UCSD-AML1 (cell line): ENCODE results near the gene COL4A2.
A peak's percentile ranks its signal among the peaks of the same experiment; 100 is the strongest.
"Not testable (repeated sequence)": the region's sequence is repeated elsewhere in the genome, so short reads cannot be mapped to it uniquely, and the experiment has no call there.

Experiments used
- DNase-seq: peaks from one replicate; lab custom pipeline; 2025; ENCODE audit not compliant: unreplicated experiment; lab: John Stamatoyannopoulos, UW

Gene COL4A2

DNA sequence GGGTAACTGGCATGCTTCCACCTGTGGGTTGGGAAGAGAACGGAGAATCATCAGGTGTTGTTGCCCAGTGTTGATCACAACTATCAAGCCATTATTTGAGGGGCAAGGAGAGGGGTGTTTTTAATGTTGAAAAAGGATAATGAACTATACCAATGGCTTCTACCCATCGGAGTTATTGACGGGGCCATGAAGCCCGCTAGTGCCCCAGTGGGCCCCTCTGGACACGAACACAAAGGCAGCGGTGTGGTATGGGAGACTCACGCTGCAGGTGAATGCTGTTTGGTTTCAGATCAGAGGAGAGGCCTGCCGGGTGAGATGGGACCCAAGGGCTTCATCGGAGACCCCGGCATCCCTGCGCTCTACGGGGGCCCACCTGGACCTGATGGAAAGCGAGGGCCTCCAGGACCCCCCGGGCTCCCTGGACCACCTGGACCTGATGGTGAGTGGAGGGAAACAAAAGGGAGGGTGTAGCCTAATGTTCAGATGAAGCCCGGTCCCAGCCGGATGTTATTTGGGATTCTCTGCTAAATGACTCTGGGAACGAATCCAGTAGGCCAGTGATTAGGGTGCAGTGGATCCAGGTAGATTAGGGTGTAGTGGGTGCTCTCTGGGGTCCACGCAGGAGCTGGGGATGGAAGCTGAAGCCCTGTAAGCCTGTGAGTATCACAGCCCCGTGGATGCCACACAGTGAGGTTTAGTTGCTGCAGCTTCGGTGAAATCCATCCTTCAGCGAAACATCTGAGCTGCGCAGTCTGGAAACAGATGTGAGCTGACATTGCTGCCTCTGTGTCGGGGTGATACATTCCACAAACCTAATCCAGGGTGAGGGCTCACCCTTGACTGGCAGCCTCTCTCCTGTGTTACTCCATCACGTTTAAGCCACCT, 143.2 kb downstream of the COL4A2 start:
- DNase-seq = no peak

GRCh38 chr13:110450941-110451730, 144.1 kb downstream of the COL4A2 start:
- DNase-seq = no peak

DNA sequence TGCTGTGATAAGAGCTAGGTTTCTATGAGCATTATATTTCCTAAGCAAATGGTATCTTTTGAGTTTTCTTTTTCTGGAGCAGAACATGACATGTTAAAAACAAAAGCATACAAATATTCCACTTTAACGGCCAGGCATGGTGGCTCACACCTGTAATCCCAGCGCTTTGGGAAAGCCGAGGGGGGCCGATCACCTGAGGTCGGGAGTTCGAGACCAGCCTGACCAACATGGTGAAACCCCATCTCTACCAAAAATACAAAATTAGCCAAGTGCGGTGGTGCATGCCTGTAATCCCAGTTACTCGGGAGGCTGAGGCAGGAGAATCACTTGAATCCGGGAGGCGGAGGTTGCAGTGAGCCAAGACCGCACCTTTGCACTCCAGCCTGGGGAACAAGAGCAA, 146.0 kb downstream of the COL4A2 start:
- not testable (repeated sequence) for DNase-seq

DNA sequence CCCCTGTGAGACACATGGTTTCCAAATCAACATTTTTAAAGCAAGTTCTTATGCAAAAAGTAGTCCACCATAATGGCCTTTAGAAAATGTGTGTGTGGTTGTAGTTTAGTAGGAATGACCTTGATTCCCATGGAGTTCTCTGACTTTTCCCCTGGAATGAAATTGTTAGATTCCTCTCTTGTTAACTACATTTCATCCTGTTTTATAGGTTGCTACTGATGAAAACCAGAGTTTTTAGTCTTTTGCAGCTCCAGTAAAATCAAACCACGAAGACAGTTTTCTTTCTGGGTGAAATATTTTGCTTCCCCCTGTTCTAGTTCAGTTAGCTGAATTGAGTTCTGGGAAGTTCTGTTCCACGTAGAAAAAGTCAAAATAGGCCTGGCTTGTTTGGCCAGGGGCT, 146.7 kb downstream of the COL4A2 start:
- no peak for DNase-seq

DNA sequence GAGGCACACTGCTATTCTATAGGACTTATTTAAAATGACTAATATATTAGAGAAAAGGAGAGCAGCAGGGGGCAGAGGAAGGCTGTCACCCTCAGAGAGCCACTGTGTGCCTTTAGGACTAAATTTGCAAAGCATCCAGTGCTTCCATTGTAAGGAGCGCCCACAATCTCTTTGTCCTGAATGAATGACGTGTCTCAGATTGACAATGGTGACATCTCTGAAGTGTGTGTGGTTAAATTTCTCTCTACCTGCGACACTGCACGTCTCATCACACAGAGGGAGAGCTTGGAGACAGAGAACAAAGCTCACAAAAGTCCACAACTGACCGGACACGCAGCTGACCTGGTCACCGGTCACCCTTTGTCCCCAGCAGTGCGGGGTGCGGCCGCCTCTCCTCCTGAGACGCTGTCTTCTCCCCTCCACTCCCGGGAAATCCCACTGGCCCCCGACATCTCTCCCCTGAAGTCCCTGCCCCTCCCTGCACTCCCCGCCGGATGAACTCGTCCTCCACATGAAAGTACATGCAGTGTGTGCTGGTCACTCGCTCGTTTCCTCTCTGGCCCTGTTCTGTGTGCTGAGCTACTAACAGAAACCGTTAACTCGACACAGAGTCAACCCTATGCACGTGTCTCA, 147.3 kb downstream of the COL4A2 start:
- DNase-seq = no peak

GRCh38 chr13:110454956-110455355, 147.9 kb downstream of the COL4A2 start:
- DNase-seq = no peak

DNA sequence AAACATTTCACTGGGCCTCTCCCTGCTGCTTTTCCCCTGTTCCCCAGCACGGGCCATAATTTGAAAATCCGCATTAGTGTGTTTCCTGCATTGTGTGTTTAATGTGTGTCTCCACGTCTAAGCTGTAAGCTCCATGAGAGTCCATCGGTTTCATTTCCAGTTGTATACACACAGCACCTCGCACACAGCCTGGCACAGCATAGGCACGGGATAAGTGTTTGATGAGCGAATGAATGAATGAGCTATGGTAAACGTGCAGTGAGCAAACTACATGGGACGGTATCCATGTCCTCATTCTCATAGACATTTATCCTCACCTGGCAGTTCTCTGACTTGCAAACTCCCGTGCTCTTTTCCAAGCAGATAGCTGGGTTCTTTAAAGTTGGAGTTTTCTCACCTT, 148.4 kb downstream of the COL4A2 start:
- DNase-seq = no peak

DNA sequence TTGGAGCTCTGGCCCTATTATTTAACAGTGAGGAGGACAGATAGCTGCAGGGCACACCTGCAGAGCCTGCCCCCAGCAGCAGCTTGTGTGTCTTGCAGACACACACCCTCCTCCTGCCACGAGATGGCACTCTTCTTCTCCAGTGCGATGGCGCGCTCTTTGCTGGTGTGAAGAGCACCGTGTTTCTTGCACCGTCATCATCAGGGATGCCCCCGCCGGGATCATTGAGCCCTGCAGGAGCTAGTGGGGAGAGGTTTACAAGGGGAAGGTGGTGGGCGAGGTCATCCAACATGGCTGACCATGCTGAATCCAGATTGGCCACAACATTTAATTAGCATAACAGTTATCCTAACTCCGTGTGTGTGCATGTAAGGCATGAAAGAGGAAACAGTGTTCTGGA, 148.9 kb downstream of the COL4A2 start:
- DNase-seq = peak; percentile 69

DNA sequence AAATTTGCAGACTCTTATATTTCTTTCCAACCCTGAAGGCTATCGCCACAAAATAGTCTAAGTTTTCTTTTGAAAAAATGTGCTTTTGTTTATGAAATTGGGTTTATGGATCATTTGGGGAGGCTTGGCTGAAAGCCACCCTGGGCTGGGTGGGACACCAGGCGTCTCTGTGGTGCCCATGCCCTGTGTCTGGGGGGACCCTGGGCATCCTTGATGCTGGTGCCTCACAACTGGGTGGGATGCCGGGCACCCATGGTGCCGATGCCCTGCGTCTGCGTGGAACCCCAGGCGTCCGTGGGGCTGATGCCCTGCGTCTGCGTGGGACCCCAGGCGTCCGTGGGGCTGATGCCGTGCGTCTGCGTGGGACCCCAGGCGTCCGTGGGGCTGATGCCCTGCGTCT, 149.5 kb downstream of the COL4A2 start:
- no peak for DNase-seq

GRCh38 chr13:110457361-110457760, 150.3 kb downstream of the COL4A2 start:
- DNase-seq = no peak

GRCh38 chr13:110458017-110458416, 150.9 kb downstream of the COL4A2 start:
- DNase-seq = no peak

DNA sequence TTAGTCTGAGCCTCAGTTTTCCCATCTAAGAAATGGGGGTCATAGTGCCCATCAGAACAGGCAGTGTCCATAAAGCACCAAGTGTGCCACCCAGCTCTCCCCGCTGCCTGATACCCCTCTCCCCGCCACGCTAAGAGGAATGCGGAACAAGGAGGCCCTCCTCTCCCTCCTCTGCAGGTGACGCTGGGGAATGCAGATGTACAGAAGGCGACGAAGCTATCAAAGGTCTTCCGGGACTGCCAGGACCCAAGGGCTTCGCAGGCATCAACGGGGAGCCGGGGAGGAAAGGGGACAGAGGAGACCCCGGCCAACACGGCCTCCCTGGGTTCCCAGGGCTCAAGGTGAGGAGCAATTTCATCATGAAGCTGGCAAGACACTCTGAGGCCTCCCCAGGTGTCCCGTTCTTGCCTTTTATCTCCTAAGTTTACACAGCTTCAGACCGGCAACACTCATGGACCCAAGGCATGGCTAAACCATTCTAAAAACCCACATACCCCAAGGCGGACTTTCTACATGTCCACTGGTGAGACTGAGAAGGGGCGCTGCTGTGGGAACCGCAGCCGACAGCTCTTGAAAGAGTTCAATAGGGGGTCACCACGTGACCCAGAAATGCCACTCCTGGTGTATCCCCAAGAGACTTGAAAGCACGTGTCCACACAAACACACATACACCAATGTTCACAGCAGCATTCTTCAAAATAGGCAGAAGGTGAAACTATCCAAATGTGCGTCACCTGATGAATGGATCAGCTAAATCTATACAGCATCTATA, 151.7 kb downstream of the COL4A2 start:
- no peak for DNase-seq

DNA sequence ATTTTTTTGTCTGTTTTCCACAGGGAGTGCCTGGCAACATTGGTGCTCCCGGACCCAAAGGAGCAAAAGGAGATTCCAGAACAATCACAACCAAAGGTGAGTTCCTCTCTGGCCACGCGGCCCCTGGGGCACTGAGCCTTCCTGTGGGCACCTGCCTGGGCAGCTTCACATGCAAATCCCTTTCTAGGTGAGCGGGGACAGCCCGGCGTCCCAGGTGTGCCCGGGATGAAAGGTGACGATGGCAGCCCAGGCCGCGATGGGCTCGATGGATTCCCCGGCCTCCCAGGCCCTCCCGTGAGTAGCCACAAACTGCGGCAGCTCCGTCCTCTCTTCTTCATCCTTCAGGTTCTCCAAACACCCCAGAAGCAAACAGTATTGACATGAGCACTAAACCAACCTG, 155.0 kb downstream of the COL4A2 start:
- DNase-seq = no peak

GRCh38 chr13:110463156-110463555, 156.1 kb downstream of the COL4A2 start:
- no peak for DNase-seq

DNA sequence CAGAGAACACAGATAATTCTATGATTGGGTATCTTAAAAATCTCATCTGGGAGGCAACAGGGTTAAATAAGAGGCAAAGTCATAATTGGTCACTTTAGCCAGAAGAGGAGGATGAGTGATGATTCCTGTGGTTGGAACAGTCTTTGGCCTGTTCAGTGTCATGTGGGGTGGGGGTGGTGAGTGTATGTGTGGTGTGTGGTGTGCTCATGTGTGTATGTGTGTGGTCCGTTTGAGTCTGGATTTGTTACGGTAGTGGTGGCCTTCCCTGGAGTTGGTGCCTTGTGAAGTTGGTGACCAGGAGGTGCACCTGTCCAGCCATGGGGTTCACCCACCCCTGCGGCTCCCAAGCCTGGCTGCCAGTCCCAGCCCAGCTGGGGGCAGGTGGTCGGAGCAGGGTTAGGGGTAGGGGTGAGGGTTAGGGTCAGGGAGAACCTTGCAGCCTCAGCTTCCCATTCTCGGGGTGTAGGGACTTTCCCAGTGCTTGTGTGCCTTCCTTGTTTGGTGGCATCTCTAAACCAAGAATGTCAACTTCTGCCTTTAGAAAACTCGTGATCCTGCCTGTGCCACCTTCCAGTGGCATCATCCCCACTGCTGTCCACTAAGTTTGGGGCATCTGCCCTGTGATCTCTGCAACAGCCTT, 156.9 kb downstream of the COL4A2 start:
- DNase-seq = no peak

DNA sequence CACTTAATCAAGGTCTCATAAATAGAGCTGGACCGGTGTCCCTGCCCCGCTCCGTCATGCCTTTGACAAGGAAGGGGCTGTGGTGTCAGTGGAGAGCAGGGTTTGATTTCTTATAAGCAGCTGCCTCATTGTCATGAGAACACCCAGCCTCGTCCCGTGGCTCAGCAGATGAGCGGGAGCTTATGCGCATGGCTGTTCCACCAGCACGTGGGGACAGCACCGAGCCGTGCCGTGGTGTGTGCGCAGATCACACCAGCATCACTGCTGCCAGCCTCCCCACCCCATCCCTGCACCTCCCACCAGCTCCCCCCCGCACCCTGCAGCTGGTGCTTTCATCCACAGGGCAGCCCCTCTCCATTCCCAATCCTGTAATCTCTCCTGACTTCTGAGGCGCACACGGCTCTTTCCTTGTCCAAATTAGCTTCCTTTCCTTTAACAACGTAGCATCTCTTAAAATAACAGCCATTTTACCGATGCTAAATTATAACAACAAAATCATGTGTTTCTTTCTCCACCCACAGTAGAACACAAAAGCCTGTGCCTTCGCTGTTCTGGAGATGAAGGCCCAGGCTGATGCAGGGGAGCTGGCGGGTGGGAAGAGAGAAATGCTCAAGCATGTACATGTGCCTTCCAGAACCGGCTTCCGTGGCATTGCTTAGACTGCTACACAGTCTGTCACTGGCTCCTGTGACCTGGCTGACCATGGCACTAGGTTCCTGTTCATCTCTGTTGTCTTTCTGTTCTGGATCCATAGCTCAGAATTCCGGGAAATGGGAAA, 157.7 kb downstream of the COL4A2 start:
- DNase-seq = no peak

- DNase-seq = no peak
These were observed 158.6 kb downstream of the COL4A2 start for GRCh38 chr13:110465696-110466095.

DNA sequence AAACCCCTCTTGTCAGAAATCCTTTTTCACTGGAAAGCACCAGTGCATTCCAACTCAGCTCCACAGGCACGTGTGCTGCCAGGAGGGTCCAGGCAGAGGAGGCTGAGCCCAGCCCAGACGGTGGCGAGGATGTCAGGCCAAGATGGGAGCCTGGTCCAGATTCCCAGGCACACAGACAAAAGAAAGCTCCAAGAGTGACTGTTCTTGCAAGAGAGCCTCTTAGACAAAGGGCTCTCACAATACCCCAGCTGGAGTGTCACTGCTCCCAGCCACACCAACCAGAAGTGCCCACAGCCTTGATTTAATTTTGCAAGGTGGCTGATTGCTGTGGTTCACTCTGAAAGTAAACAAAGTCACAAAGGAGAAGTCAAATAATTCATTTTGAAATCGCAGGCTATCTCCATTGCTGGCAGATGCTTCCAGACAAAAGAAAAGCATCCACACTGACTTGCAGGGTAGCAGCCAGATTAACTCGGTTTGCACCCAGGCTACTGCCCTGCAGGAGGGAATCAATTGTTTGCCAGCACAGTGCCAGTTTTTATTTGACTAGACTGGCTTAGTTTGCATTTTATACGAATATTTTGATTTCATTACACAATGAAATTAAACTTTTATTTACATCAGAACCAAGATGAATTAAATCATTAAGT, 159.3 kb downstream of the COL4A2 start:
- no peak for DNase-seq

DNA sequence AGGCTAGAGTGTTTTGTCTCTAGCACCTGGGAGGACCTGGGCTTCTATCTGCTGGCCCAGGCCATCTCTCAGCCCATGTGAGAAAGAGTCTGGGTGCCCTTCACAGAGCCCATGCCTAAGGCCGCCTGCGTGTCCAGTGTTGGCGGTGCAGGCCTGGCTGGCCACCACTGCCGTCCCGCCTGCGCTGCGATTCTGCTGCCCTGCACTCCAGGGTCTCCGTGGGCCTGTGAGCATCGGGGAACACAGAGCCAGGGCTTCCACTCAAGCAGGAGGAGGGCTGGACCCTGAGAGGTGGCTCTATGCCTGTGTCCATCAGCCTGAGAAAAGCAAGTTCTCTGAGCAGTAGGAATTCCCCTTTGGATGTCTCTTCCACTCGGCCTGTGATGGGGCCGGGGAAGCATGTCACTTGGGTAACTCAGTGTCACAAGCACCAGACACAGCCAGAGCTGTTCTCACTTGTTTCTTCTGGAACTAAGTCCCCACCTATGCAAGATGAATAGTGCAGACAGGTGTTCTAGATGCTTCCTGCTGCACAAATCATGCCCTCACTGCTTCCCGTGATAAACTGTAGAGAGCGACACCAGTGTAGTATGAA, 160.5 kb downstream of the COL4A2 start:
- DNase-seq = no peak
